ENCODE measurements around the gene CAMKMT.

Gene CAMKMT

DNA sequence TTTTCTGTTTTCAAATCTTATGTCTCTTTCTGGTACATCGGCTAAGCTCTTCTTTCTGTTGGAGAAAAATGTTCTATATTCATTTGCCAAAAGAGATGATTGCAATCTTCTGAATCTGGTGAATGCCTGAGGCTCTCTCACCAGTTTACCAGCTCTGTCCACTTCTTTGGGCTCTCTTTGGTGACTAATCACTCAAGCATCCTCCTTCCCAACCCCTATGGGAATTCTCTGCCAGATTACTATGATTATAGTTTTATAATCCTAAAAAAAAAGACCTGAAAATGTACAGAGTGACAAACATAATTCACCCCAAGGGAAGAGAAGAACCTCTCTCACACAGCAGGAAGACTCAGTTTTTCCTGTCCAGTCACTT lies 187.3 kb downstream of the CAMKMT start:
- TF ChIP-seq, protein P1, sequence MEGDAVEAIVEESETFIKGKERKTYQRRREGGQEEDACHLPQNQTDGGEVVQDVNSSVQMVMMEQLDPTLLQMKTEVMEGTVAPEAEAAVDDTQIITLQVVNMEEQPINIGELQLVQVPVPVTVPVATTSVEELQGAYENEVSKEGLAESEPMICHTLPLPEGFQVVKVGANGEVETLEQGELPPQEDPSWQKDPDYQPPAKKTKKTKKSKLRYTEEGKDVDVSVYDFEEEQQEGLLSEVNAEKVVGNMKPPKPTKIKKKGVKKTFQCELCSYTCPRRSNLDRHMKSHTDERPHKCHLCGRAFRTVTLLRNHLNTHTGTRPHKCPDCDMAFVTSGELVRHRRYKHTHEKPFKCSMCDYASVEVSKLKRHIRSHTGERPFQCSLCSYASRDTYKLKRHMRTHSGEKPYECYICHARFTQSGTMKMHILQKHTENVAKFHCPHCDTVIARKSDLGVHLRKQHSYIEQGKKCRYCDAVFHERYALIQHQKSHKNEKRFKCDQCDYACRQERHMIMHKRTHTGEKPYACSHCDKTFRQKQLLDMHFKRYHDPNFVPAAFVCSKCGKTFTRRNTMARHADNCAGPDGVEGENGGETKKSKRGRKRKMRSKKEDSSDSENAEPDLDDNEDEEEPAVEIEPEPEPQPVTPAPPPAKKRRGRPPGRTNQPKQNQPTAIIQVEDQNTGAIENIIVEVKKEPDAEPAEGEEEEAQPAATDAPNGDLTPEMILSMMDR (conservative IDR thresholded peaks at IDR 0.05) = no peak
- no peak for TF ChIP-seq ZFX (IDR thresholded peaks at IDR 0.05)
- H3K27ac ChIP-seq = no peak overlapping the region

DNA sequence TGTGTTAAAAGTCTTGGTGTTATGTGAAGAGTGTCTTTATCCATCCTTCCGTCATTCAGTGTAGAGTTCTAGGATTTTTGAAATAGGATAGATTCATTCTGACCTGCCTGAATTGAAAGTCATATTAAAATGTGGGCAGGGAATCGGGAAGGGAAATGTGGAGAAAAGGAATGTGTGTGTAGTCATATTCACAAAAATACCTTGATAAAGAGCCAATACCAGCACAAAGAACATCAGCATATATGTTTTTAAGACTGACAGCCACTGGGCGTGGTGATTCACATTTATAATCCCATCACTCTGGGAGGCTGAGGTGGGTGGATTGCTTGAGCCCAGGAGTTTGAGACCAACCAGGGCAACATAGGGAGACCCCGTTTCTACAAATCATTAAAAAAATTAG lies 188.1 kb downstream of the CAMKMT start:
- TF ChIP-seq ZFX (IDR thresholded peaks at IDR 0.05) = no peak
- TF ChIP-seq, protein P1 (conservative IDR thresholded peaks at IDR 0.05) = no peak
- H3K27ac ChIP-seq = no peak overlapping the region

DNA sequence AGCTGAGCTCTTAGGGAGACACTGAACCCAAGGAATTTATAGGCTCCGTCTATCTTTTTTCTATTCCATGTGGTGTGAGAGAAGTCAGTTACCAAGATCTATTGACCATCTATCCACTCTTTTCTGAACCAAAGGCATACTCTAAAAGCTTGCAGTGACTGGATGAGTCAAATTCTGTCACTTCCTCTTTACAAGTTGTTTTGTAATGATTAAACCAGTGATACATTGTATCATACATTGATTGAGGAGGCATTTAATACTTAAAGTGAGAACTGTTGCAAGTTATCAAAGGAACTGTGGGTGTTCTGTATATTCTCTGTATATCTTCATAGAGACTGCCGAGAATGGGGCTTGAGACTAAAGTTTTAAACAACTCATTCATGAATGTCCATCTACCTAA lies 188.8 kb downstream of the CAMKMT start:
- TF ChIP-seq, protein P1 (conservative IDR thresholded peaks at IDR 0.05) = no peak
- no peak for TF ChIP-seq ZFX (IDR thresholded peaks at IDR 0.05)
- no peak overlapping the region for H3K27ac ChIP-seq

DNA sequence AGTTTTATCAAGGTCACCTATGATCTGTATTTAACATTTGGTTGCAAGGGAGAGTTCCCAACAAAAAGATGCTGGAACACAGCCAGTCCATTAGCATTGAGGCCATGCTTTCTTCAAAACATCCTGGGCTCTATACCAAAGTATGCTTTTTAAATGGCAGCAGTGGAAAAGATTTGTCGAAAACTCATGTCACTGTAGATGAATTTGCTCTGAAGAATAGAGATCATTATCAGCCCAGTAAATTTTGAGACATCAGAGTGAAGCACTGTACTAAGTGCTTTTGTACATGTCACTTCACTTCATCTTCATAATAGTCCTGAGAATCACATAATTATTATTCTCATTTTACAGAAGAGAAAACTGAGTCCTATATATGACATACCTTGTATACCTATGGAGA lies 189.8 kb downstream of the CAMKMT start:
- H3K27ac ChIP-seq = no peak overlapping the region
- no peak for TF ChIP-seq ZFX (IDR thresholded peaks at IDR 0.05)
- TF ChIP-seq, protein P1 (conservative IDR thresholded peaks at IDR 0.05) = no peak

DNA sequence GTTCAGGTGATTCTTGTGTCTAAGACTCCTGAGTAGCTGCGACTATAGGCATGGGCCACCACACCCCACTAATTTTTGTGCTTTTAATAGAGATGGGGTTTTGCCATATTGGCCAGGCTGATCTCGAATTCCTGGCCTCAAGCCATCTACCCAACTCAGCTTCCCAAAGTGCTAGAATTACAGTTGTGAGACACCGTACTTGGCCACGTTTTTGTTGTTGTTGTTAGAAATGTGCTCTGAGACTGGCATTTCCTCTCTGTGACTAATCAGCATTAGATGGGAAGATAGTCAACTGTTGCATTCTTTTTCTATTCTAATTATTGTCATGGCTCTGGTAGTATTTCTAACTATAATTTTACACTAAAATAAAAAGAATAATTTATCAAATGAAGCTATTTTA lies 191.7 kb downstream of the CAMKMT start:
- no peak overlapping the region for H3K27ac ChIP-seq
- TF ChIP-seq, protein P1 (conservative IDR thresholded peaks at IDR 0.05) = no peak
- no peak for TF ChIP-seq ZFX (IDR thresholded peaks at IDR 0.05)

DNA sequence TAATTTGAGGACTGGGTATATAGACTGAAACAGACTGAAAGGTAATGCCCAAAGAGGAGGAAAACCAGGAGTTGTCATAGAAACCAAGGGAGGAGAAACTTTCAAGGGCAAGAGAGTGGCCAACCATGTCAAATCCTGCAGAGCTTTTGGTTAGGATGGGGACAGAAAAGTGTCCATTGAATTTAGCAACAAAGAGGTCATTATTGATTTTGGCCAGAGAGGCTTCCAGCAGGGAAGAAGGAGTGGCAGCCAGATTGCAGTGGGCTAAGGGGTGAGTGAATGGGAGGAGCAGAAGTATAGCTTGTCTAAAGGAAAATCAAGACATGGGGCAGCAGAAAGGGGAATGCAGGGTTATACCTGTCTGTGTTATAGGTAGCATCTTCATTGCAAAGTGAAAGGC lies 194.0 kb downstream of the CAMKMT start:
- no peak for TF ChIP-seq ZFX (IDR thresholded peaks at IDR 0.05)
- TF ChIP-seq, protein P1 (conservative IDR thresholded peaks at IDR 0.05) = no peak
- H3K27ac ChIP-seq = no peak overlapping the region

DNA sequence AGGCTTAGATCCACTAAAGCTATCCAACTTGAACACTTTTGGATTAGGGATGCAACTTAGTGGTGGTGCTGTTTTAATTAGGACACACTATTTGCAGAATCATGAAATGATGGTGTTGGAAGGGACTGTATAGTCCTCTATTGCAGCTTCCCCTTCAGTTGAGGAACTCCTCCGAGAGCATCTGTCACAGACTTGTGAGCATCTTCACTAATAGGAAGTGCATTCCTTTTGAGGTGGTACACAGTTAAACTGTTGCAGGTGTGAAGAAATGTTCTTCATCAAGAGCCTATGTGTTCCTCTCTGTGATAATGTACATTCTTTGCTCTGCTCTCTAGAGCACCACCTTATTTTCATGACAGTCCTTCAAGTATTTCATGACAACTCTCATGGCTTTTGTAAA lies 197.4 kb downstream of the CAMKMT start:
- no peak overlapping the region for H3K27ac ChIP-seq
- TF ChIP-seq, protein P1 (conservative IDR thresholded peaks at IDR 0.05) = no peak
- no peak for TF ChIP-seq ZFX (IDR thresholded peaks at IDR 0.05)
